T-helper 9 cell (primary cell): Measurements from ENCODE around the gene DYRK1A.
A peak's percentile ranks its signal among the peaks of the same experiment; 100 is the strongest.
"Not testable (repeated sequence)": the region's sequence is repeated elsewhere in the genome, so short reads cannot be mapped to it uniquely, and the experiment has no call there.

Experiments used
- DNase-seq: peaks from one replicate; pipeline ENCODE4 v3.0.0-alpha.2; 2020
- total RNA-seq, 2 donors: gene quantifications; one replicate each; lab custom pipeline; 2026; lab: John Stamatoyannopoulos, UW

Gene DYRK1A
- 367 to 412 reads per million in 2 donors for total RNA-seq

DNA sequence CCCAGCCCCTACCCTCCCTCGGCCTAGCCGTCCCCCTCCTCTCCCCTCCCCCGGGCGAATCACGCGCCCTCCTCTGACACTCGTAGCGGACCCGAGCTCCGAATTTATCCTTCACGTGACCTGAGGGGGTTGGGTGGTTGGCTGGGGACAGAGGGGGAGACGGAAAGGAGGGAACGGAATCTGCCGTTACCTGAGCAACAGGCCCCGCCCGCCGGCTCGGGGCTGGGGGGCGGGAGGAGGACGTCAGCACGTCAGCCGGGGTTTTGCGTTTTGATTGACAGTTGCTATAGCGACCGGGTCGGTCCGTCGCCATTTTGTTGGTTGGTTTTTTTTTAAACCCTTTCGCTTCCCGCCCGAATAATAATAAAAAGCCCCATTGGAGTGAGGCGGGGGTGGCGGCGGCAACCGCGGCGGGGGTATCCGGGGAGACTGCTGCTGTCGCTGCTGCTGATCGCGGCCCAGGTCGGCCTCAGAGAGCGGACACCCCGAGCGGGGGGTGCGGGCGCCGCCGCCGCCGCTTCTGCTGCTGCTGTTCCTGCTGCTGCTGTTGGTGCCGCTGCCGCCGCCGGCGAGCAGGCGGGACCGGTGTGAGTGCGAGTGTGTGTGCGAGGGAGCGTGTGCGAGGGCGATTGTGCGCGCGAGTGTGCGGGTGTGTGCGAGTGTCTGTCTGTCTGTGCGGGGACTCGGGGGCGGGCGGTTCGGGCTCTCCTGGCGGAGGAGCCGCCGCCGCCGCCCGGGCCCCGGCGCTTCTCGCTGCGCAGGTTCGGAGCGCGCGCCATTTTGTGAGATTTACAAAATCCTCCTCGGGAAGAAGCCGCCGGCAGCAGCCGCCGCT lies at the start of gene DYRK1A:
Gene DYRK1A (plus strand): TSS at position 292 of the 835 bp plus-strand sequence. CDS start 53,602 bp downstream, outside the sequence.
- peak; percentile 96 for DNase-seq

DNA sequence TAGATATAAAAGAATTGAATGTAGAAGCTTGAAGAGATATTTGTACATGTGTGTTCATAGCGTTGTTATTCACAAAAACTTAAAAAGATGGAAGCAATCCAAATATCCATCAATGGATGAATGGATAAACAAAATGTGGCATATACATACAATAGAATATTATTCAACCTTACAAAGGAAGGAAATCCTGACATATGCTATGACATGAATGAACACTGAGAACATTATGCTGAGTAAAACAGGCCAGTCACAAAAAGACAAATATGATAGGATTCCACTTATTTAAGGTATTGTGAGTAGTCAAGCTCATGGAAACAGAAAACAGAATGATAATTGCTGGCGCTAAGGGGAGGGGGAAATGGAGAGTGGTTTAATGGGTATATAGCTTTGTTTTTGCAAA lies 47.0 kb upstream of the DYRK1A start:
- no peak for DNase-seq

DNA sequence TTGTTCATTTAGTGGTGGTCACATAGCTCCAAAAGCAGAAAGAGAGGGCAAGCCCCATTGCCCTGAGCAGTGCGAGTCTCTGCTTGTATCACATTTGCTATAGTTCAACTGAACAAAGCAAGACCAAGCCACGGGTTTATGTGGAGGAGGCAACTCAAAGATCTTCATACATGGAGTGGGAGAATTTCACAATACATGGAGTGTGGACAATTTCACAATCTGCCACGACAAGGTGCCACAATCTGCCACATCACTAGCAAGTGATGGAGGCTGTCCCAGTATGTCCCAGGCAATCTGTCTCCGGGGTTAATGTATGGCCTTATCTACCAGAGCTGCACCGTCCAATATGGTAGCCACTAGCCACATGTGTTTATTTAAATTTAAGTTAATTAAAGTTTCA lies 44.5 kb upstream of the DYRK1A start:
- no peak for DNase-seq

DNA sequence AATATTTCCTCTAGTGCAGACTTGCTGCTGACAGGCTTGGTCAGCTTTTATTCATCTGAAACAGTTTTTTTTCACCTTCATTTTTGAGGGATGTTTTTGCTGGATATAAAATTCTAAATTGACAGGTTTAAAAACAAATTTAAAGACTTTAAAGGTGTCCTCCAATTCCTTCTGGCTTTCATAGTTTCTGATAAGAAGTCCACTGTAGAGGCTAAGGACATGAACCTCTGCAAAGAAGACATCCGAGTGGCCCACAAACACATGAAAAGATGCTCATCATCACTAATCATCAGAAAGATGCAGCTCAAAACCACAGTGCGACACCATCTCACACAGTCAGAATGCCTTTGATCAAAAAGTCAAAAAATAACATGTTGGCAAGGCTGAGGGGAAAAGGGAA lies 42.0 kb upstream of the DYRK1A start:
- no peak for DNase-seq

DNA sequence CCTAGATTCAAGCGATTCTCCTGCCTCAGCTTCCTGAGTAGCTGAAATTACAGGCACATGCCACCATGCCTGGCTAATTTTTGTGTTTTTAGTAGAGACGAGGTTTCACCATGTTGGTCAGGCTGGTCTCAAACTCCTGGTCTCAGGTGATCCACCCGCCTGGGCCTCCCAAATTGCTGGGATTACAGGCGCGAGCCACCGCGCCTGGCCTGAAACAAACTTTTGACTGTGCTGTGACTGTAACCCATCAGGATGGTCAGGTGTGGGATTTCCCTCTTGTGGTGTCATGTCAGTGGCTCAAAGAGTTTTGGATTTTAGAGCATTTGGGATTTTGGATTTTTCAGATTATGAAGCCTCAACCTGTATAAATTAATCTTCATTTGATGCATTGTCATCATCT lies 38.4 kb upstream of the DYRK1A start:
- DNase-seq, result not testable (repeated sequence)

DNA sequence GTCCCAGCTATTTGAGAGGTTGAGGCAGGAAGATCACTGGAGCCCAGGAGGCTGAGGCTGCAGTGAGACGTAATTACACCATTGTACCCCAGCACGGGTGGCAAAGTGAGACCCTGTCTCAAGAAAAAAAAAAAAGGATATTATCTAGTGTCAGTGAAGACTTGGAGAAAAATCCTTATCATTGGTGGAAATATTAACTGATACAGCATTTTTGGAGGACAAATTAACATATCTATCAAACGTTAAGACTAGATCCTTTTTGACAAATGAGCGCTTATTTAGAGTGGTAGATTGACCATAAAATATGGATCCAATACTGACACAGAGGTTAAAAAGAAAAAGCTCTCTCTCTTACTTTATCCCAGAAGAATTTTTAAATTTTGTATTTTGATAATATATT lies 35.2 kb upstream of the DYRK1A start:
- no peak for DNase-seq

DNA sequence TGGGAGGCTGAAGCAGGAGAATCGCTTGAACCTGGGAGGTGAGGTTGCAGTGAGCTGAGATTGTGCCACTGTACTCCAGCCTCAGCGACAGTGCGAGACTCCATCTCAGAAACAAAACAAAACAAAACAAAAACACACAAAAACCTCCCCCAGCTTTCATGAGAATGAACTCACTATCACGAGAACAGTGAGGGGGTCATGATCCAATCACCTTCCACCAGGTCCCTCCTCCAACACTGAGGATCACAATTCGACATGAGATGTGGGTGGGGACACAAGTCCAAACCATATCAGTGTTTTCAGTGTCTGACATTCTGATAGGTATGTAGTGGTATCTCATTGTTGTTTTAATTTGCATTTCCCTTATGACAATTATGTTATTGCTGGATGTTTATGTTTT lies 31.5 kb upstream of the DYRK1A start:
- no peak for DNase-seq

DNA sequence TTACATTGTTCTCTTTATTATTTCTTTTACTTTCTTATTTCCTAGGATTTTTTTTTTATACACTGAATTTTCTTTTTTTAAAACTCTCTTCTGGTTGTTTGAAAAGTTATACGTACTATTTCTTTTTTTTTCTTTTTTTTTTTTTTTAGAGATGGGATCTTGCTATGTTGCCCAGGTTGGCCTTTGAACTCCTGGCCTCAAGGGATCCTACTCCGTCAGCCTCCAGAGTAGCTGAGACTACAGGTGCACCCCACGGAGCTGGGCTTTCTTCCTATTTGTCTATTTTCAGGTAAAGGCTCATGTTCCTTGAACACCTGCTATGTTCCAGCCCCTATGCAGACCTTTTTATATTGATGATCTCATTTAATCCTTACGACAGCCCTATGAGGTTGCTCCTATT lies 29.4 kb upstream of the DYRK1A start:
- DNase-seq, result no peak

DNA sequence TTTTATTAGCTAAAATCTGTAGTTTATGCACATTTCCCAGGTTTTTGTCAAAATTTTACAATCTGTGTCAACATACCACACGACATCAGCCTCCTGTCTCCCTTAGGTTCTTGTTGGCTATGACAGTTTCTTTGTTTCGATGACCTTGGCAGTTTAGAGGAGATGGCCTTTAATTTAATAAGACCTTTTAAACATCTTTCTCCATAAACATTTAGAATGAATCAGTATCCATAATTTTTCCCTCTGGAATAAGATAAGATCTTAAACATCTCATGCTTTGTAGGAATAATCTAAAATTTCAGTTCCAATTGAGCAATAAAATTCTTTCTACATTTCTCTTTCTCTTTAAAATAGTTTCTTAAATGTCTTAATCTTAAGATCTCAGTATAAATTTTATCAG lies 28.7 kb upstream of the DYRK1A start:
- no peak for DNase-seq

DNA sequence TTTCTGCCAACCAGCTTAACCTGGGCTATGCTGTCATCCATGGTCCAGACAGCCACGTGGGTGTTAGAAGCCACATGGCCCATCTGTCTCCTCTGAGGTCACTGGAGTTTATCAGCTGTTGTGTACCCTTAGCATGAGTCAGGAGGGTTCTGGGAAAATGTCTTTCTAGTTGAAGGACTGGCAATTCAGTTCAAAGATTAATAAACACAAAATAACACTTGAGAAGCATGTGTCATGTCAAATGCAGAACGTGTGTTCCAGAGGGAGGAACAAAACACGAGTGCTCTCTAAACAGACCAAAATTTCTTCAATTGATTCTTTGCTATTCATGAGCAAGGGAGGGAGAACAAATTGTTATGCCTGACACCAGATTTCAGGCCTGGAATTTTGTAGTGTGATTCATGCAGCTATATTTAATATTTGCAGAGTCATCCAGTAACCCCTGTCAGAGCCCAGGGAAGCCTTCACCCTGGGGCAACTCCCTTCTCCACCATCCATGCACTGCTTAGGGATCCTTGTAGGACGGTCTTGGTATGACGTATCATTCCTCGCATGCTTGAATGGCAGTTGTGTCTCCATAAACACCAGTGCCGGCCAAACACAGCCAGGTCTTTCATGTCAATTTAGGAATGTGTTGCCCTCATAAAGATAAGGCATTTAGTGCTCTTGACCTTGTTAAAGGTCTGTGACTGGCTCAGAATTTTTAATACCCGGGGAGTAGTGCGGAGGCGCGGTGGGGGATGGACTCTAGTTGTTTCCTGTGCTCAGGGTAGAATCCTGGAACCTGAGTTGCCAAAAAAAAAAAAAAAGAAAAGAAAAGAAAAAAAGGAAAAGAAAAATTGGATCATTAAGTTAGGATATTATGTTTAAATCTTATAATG lies 27.7 kb upstream of the DYRK1A start:
- no peak for DNase-seq

DNA sequence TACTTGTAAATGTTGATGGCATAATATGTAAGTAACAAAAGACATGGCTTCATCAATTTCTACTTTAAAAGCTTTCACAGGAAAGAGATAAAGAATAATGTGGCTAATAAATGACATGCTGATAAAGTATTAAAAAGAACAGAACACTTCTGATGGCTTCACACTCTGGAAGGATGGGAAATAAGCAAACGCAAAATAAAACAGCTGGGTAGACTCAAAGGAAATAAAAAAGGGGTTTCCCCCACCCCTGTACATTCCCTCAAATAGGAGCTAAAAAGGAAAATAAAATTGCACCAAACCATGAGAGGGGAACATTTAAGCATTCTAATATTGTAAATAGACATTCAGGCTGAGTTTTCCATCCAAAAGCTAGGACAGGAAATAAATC lies 27.0 kb upstream of the DYRK1A start:
- no peak for DNase-seq

DNA sequence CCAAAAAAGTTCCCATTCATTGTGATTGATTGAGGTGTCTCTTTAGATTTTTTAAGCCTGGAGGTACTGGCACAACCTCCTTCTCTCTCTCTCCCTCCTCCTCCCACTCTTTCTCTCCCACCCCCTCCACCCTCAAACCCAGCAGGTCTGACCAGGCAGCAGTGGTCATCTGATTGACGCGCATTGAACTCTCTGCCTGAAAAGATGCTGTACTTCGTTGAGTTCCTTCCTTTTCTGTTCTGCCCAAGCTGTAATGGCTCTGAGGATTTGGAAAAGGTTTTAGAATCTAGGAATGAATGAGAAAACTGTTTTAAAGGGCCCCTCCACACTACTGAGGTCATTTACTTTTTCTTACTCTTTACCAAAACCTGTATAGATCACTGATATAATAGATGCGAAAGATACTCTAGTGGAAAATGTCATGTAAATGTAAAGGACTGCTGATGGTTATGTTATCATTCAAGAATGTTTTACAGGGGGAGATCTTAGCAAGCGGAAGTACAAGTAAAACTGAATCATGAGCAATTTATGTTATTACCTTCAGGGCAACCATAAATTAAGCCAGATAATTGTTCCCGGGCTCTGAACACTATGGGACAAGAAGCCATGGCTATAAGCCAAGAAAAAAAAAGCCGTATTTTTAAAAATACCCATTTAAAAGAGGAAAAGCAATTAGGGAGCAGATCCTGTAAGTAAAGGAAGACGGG lies 25.2 kb upstream of the DYRK1A start:
- no peak for DNase-seq

DNA sequence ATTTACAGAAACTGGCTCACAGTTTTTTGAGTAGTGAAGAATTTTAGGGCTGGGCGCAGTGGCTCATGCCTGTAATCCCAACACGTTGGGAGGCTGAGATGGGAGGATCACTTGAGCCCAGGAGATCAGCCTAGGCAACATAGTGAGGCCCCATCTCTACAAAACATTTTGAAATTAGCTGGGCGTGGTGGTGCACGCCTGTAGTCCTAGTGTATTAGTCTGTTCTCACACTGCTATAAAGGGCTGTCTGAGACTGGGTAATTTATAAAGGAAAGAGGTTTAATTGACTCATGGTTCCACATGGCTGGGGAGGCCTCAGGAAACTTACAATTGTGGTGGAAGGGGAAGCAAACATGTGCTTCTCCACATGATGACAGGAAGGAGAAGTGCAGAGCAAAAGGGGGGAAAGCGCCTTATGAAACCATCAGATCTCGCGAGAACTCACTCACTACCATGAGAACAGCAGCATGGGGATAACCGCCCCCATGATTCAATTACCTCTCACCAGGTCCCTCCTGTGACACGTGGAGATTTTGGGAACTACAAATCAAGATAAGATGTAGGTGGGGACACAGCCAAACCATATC lies 24.4 kb upstream of the DYRK1A start:
- DNase-seq, result no peak

DNA sequence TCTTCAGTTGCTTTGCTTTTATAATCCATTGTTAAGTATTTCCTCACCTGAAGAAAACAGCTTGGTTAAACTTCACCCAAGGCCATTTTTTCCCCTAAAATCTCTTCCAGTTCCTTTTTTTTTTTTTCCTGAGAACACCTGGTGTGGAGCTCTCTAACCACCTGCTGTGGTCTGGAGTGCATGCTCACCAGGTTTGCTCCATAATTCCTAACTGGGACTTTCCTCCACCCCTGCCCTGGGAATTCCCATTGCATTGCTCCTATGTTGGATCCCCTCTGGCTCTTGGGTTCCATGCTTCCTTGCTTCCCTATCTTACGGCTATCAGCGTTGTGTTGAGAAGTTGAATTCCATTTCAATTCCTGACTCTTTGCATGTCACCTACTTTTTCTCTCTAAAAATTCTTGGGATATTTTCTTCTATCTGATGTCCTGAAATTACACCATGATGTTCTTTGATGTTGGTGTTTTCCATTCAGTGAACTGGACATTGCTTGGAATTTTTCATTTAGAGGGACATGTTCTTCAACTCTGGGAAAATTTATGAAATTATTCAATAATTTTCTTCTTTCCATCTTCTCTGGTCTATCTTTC lies 19.6 kb upstream of the DYRK1A start:
- DNase-seq, result no peak

DNA sequence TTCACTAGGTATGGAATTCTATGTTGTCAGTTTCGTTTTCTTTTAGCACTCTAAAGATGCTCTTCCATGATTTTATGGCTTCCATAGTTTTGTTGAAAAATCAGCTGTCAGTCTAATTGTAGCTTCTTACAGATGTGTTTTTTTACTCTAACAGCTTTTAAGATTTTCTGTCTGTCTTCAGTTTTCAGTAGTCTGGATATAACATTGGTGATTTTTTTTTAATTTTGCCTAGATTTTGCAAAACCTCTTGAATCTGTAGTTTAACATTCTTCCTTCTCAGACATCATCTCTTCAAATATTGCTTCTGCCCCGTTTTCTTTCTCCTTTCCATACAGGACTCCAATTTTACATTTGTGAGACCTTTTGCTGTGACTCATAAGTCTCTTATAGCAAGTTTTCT lies 17.9 kb upstream of the DYRK1A start:
- no peak for DNase-seq

DNA sequence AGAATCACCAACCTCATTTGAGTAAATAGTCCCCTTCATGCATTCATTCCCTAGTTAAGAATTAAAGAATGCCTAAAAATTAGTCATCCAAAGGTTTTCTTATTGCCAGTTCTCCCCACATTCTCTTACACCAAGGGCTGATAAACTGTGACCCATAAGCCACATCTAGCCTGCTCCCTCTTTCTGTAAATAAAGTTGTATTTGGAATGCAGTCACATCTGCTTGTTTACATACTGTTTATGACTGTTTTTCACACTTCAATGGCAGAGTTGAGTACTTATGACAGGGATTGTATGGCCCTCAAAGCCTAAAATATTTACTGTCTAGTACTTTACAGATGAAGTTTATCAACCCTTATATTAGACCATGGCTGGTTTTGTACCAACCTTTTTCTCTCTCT lies 16.1 kb upstream of the DYRK1A start:
- no peak for DNase-seq

DNA sequence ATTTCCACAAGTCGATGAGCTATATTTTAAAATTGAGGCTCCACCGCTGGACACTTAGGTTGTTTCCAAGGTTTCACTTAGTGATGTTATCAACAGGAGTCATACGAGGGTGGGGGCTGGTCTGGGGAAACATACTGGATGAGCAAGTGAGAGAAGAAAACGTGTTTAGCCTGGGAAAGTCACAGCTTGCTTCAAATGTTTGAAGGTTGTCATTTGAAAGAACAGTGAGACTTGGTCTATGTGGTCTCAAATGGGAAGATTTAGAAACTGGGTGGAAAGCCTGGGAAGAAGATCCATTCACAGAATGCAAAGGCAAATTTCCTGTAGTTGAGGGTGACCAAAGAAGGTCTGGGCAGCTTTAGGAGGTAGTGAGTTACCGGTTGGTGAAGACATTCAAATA lies 9.9 kb upstream of the DYRK1A start:
- no peak for DNase-seq

DNA sequence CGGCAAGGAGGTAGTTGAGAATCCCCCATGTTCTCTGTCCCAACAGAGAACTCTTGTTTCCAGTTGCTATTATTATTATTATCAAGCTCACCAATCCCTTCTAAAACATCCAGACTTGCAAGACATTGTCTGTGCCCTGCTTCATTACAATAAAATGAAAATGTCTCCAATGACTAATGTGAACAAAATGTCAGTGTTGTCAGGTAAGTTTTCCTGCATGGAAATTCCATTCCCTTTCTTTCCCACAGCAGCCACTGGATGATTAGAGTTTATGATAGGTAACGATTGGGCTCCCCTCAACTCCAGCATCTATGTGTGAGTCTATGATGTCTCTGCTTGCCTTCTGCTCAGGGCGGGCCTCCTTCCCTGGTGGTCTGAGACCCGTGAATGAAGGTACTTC lies 8.9 kb upstream of the DYRK1A start:
- DNase-seq, result no peak

DNA sequence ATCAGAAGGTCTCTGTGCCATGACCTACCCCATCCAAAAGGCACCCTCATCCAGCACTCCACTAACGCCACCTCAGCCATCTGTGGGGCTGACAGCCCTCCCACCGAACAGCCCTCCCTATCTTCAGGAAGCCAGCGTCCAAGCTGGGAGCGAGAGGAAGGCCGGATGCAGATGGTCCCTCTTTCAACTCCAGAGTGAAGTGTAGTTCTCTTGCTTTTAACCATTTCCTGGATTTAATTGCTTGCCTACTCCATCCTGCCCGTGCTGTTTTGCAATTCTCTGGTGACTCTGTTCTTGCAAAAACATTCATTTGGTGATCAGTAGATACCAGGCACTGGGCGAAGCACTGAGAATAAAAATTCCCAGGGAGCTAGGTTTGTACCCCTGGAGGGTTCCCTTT lies 8.2 kb upstream of the DYRK1A start:
- DNase-seq, result no peak

DNA sequence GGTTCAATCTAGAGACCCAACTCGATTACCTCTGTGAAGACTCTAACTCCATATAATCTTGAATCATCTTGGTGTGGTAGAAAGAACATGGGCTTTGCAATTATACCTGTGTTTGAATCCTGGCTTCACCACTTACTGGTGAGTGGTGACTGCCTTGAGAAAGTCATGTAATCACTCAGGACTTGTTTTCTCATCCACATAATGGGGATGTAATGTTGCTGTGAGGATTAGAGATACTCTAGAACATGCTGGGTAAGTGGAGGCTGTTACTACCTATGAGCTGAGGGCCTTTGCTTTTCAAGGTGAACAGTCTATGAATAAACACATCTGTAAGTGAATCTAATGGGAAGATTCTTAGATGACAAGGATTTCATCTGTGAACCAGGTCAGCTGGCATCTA lies 2.6 kb upstream of the DYRK1A start:
- no peak for DNase-seq

DNA sequence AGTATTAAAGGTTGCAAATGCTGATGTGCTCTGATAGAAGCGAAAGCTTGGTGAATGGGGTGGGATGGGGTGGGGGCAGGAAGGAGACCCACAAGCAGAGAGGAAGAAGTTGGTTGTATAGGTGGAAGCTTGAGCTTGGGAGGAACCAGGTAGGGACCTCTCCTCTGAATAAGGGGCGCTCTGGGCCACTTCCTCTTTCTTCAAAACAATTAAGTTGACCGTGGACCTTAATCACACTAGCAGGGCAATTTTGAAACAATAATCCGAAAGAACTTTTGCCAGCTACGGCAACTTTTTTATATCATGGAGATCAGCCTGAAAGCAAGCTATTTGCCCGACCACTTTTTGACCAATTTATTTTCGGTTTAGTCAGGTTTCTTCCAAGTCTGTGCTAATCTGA lies 1.9 kb upstream of the DYRK1A start:
- DNase-seq, result no peak
